Measurements from ENCODE around the gene SIGLEC11.

GRCh38 chr19:49950590-49950948, 10.4 kb downstream of the SIGLEC11 start:
- TF ChIP-seq CTCF (IDR thresholded peaks at IDR 0.05) (no peak), POLR2A (IDR thresholded peaks at IDR 0.05) (no peak), EP300 (IDR thresholded peaks at IDR 0.05) (no peak)
